H1 (cell line): ENCODE results near the gene TUT4. TPM values are rescaled to one million over a fixed set of nuclear protein-coding genes. Genes with fewer than 3 reads are reported as not detected.

ENCODE experiments used
- BACH1 ChIP-seq: IDR thresholded peaks from 2 replicates; pipeline ENCODE4 v1.6.1; 2012; ENCODE audit warnings: low read length, improper control_type of control experiment
- BCL11A ChIP-seq, 2 experiments: IDR thresholded peaks; one replicate each; pipeline ENCODE4 v1.6.1; 2011; ENCODE audit warnings: low read depth in 2 of 2, low read length in 2 of 2, mild to moderate bottlenecking in 2 of 2
- HDAC2 ChIP-seq, 2 experiments: fragments of 300-600 bp in 1 of 2; sonication (generic) in 1 of 2; IDR thresholded peaks; 2 replicates each; pipeline ENCODE4 v1.6.1; 2011 to 2012; ENCODE audit warnings: low read depth in 2 of 2, low read length in 2 of 2, mild to moderate bottlenecking in 2 of 2, moderate library complexity in 2 of 2, borderline replicate concordance in 1 of 2, inconsistent platforms in 1 of 2
- POLR2AphosphoS5 ChIP-seq: IDR thresholded peaks from 2 replicates; pipeline ENCODE4 v1.6.1; 2011; ENCODE audit warnings: low read depth, low read length
- polyA plus RNA-seq, 7 experiments: library from polyadenylated mRNA; depleted of rRNA in 3 of 7; stranded (reverse) in 5 of 7; unstranded in 2 of 7; fragments of >200 nt in 5 of 7; fragments of 200-250 nt in 2 of 7; gene quantifications; 1 replicate in 5 of 7; 2 replicates in 1 of 7; 4 replicates in 1 of 7; pipeline versions ENCODE4 v1.2.1 to v1.2.3, GENCODE V29; 2011 to 2013; ENCODE audit warnings: missing spikeins in 2 of 7, mixed read lengths in 2 of 7
- total RNA-seq: library from RNA; stranded (reverse); fragmentation: NEBNext Ultra II Directional; extraction: Animal tissue kit (Norgen Biotek cat#: 25700); gene quantifications from 2 replicates; pipeline ENCODE4 v1.2.1, GENCODE V29; 2021

TUT4 gene
- total and polyA plus RNA-seq, 2 of the 8 experiments (the other 6 are each of a cell fraction or from before 2014, with no cell fraction given): 54.5 to 63.3 TPM

- TF ChIP-seq HDAC2 (IDR thresholded peaks at IDR 0.05; ENCODE audit: borderline replicate concordance in 1 of 2, low read depth in 2 of 2, low read length in 2 of 2) (no peak), POLR2AphosphoS5 (no peak), BCL11A (IDR thresholded peaks at IDR 0.05; ENCODE audit: low read depth in 2 of 2, low read length in 2 of 2) (no peak), BACH1 (no peak)
Measured at GRCh38 chr1:52520148-52520547, 32.7 kb downstream of the TUT4 start (continued).
